Endothelial cell of umbilical vein (primary cell): ENCODE measurements around the gene ADSS1.

ENCODE experiments used
- CTCF ChIP-seq, 2 donors: IDR thresholded peaks; 1 replicate in 1 of 2; 2 replicates in 1 of 2; pipeline ENCODE4 v1.5.1; 2011; ENCODE audit warnings: low read length in 2 of 2, mild to moderate bottlenecking in 2 of 2, moderate library complexity in 2 of 2, control low read depth in 1 of 2, inconsistent platforms in 1 of 2, low read depth in 1 of 2; ENCODE audit not compliant: insufficient read depth in 1 of 2; ENCODE audit errors: extremely low read depth in 1 of 2
- EZH2 ChIP-seq: IDR thresholded peaks from 2 replicates; pipeline ENCODE4 v1.6.1; 2012; ENCODE audit warnings: borderline replicate concordance, low read depth, mild to moderate bottlenecking, moderate library complexity, low read length, inconsistent platforms; ENCODE audit not compliant: severe bottlenecking
- FOS ChIP-seq: IDR thresholded peaks from 2 replicates; pipeline ENCODE4 v1.6.1; 2011; ENCODE audit warnings: mild to moderate bottlenecking, low read length, moderate library complexity, borderline replicate concordance; ENCODE audit not compliant: insufficient read depth
- GATA2 ChIP-seq: IDR thresholded peaks from 2 replicates; pipeline ENCODE4 v1.7.0; 2011; ENCODE audit warnings: low read depth, mild to moderate bottlenecking, moderate library complexity, mixed read lengths, low read length; ENCODE audit not compliant: insufficient read length, insufficient read depth
- JUN ChIP-seq: IDR thresholded peaks from 2 replicates; pipeline ENCODE4 v1.6.1; 2011; ENCODE audit warnings: borderline replicate concordance, low read depth; ENCODE audit not compliant: insufficient read length, insufficient read depth
- MAX ChIP-seq: IDR thresholded peaks from 2 replicates; pipeline ENCODE4 v1.6.1; 2011; ENCODE audit not compliant: insufficient read depth, insufficient read length
- MYC ChIP-seq: IDR thresholded peaks from one replicate; pipeline ENCODE4 v1.6.1; 2011; ENCODE audit warnings: mild to moderate bottlenecking, low read depth, low read length
- POLR2A ChIP-seq: IDR thresholded peaks from 2 replicates; pipeline ENCODE4 v1.6.1; 2012; ENCODE audit warnings: low read depth, mild to moderate bottlenecking, control low read depth, low read length
- POLR2AphosphoS5 ChIP-seq: IDR thresholded peaks from 2 replicates; pipeline ENCODE4 v1.6.1; 2012; ENCODE audit warnings: low read depth, mild to moderate bottlenecking, control low read depth, low read length, moderate library complexity; ENCODE audit not compliant: insufficient read depth

- no peak for TF ChIP-seq CTCF (IDR thresholded peaks at IDR 0.05; ENCODE audit: extremely low read depth in 1 of 2, insufficient read depth in 1 of 2, low read depth in 1 of 2, low read length in 2 of 2)
- TF ChIP-seq POLR2AphosphoS5: no peak
- no peak for TF ChIP-seq POLR2A
- no peak for TF ChIP-seq EZH2
- TF ChIP-seq JUN: no peak
- TF ChIP-seq MYC: no peak
- no peak for TF ChIP-seq MAX
- no peak for TF ChIP-seq GATA2
- no peak for TF ChIP-seq FOS
Observed at GRCh38 chr14:104776481-104776880, 52.5 kb downstream of the ADSS1 start.
